ENCODE data around the gene DLL3.

The DLL3 gene

GRCh38 chr19:39494661-39495060 is 4.1 kb upstream of the DLL3 start:
- Histone ChIP-seq H3K36me3 (replicated peaks) (peaks cover 17% of the 10 kb centered on the region), H3K27ac (no peak overlapping the region), H3K4me3 (ENCODE audit: low read depth, low read length) (no peak overlapping the region), H3K27me3 (replicated peaks) (peaks cover 12% of the 10 kb centered on the region)
- in situ Hi-C loops (cut with HindIII; ENCODE audit: low pct_ligation_motif_present, low sequenced_read_pairs) = no loop called here
- no peak for TF ChIP-seq CTCF (IDR thresholded peaks at IDR 0.05; ENCODE audit: low read depth, low read length, missing control alignments)
- DNase-seq = no peak

- Histone ChIP-seq H3K27ac (no peak overlapping the region), H3K27me3 (replicated peaks) (peaks cover 15% of the 10 kb centered on the region), H3K4me3 (ENCODE audit: low read depth, low read length) (no peak overlapping the region), H3K36me3 (replicated peaks) (peaks cover 6% of the 10 kb centered on the region)
- no peak for TF ChIP-seq CTCF (IDR thresholded peaks at IDR 0.05; ENCODE audit: low read depth, low read length, missing control alignments)
- DNase-seq = no peak
- in situ Hi-C loops (cut with HindIII; ENCODE audit: low pct_ligation_motif_present, low sequenced_read_pairs) = no loop called here
Observed at GRCh38 chr19:39496063-39496462, 2.7 kb upstream of the DLL3 start.

GRCh38 chr19:39497701-39497995 is 1.1 kb upstream of the DLL3 start:
- in situ Hi-C loops (cut with HindIII; ENCODE audit: low pct_ligation_motif_present, low sequenced_read_pairs) = no loop called here
- no peak for DNase-seq
- peak overlapping the region; percentile 33 for H3K4me3 ChIP-seq (ENCODE audit: low read depth, low read length)
- peaks cover 15% of the 10 kb centered on the region for H3K27me3 ChIP-seq (replicated peaks)
- H3K36me3 ChIP-seq (replicated peaks) = no peaks in the 10 kb centered on the region
- no peak for TF ChIP-seq CTCF (IDR thresholded peaks at IDR 0.05; ENCODE audit: low read depth, low read length, missing control alignments)
- H3K27ac ChIP-seq = no peak overlapping the region

GRCh38 chr19:39497996-39498797 is 550 bp upstream of the DLL3 start:
- in situ Hi-C loops (cut with HindIII; ENCODE audit: low pct_ligation_motif_present, low sequenced_read_pairs) = no loop called here
- peak overlapping the region; percentile 33 for H3K4me3 ChIP-seq (ENCODE audit: low read depth, low read length)
- peaks cover 15% of the 10 kb centered on the region for H3K27me3 ChIP-seq (replicated peaks)

GRCh38 chr19:39499932-39500331 is 1.2 kb downstream of the DLL3 start:
- no peak for DNase-seq
- H3K4me3 ChIP-seq (ENCODE audit: low read depth, low read length) = no peak overlapping the region
- in situ Hi-C loops (cut with HindIII; ENCODE audit: low pct_ligation_motif_present, low sequenced_read_pairs) = no loop called here
- H3K27ac ChIP-seq = no peak overlapping the region
- H3K27me3 ChIP-seq (replicated peaks) = peaks cover 15% of the 10 kb centered on the region
- H3K36me3 ChIP-seq (replicated peaks) = no peaks in the 10 kb centered on the region
- TF ChIP-seq CTCF (IDR thresholded peaks at IDR 0.05; ENCODE audit: low read depth, low read length, missing control alignments) = no peak

More at GRCh38 chr19:39497996-39498797, 550 bp upstream of the DLL3 start:
- peak; percentile 69 for TF ChIP-seq CTCF (IDR thresholded peaks at IDR 0.05; ENCODE audit: low read depth, low read length, missing control alignments)
- DNase-seq = peak; percentile 7
- no peaks in the 10 kb centered on the region for H3K36me3 ChIP-seq (replicated peaks)
- no peak overlapping the region for H3K27ac ChIP-seq

GRCh38 chr19:39500543-39500942 is 1.8 kb downstream of the DLL3 start:
- Histone ChIP-seq H3K4me3 (ENCODE audit: low read depth, low read length) (no peak overlapping the region), H3K27me3 (replicated peaks) (peaks cover 15% of the 10 kb centered on the region), H3K27ac (no peak overlapping the region), H3K36me3 (replicated peaks) (no peaks in the 10 kb centered on the region)
- TF ChIP-seq CTCF (IDR thresholded peaks at IDR 0.05; ENCODE audit: low read depth, low read length, missing control alignments) = no peak
- in situ Hi-C loops (cut with HindIII; ENCODE audit: low pct_ligation_motif_present, low sequenced_read_pairs) = no loop called here
- DNase-seq = no peak

Data from brain microvascular endothelial cell (primary cell).